PC-3 (cell line): ENCODE results near the gene CACHD1. TPM values are rescaled to one million over a fixed set of nuclear protein-coding genes. Genes with fewer than 3 reads are reported as not detected.

ENCODE experiments used
- ATAC-seq: fragments of 200-7000 bp; cut with Tn5 transposase; 2 replicates; pipeline ENCODE4 v1.9.1; 2020; ENCODE audit warnings: mild to moderate bottlenecking, moderate library complexity
- BruUV-seq: library from RNA; stranded (reverse); fragments of 400-500 nt; replicated peaks from 2 replicates; lab custom pipeline; 2021; lab: Mats Ljungman, UMichigan
- CTCF ChIA-PET: fragments of 300-600 bp; sonication (Branson Sonifier 250); formaldehyde crosslinking; loops from one replicate; lab custom pipeline; 2022; ENCODE audit warnings: antibody characterized with exemption; lab: Charles Lee
- POLR2A ChIA-PET: fragments of 300-600 bp; sonication (Branson Sonifier 250); formaldehyde crosslinking; loops from one replicate; lab custom pipeline; 2022; ENCODE audit warnings: antibody characterized with exemption; ENCODE audit not compliant: unreplicated experiment; lab: Charles Lee
- DNase-seq: peaks from one replicate; pipeline ENCODE4 v3.0.0-alpha.2; 2015
- H2AFZ ChIP-seq: fragments of 300-600 bp; sonication (generic); 2 replicates; pipeline ENCODE4 v1.6.0; 2016; ENCODE audit warnings: antibody characterized with exemption, low read length
- H3F3A ChIP-seq: fragments of 300-600 bp; sonication (generic); one replicate; pipeline ENCODE4 v1.6.0; 2017; ENCODE audit warnings: antibody characterized with exemption, low read length, control low read depth, mild to moderate bottlenecking; ENCODE audit not compliant: unreplicated experiment
- H3K27ac ChIP-seq: fragments of 300-600 bp; sonication (generic); 2 replicates; pipeline ENCODE4 v1.5.1; 2016; ENCODE audit warnings: mild to moderate bottlenecking, low read length
- H3K27me3 ChIP-seq: fragments of 300-600 bp; sonication (generic); 2 replicates; pipeline ENCODE4 v1.6.1; 2016; ENCODE audit warnings: low read length, mixed read lengths
- H3K36me3 ChIP-seq: fragments of 300-600 bp; sonication (generic); 2 replicates; pipeline ENCODE4 v1.6.1; 2016; ENCODE audit warnings: low read depth, mixed run types, low read length, mixed read lengths
- H3K4me1 ChIP-seq: fragments of 300-600 bp; sonication (generic); 2 replicates; pipeline ENCODE4 v1.5.1; 2016; ENCODE audit warnings: low read length; ENCODE audit not compliant: insufficient read depth
- H3K4me2 ChIP-seq: fragments of 300-600 bp; sonication (generic); 2 replicates; pipeline ENCODE4 v1.6.0; 2016; ENCODE audit warnings: low read length
- H3K4me3 ChIP-seq: fragments of 300-600 bp; sonication (generic); 2 replicates; pipeline ENCODE4 v1.5.1; 2016; ENCODE audit warnings: mild to moderate bottlenecking, low read length, mixed read lengths
- H3K79me2 ChIP-seq: fragments of 300-600 bp; sonication (generic); 2 replicates; pipeline ENCODE4 v1.6.1; 2017; ENCODE audit warnings: low read length, mixed read lengths
- H3K9ac ChIP-seq: fragments of 300-600 bp; sonication (generic); 2 replicates; pipeline ENCODE4 v1.6.0; 2016; ENCODE audit warnings: mild to moderate bottlenecking, low read length
- H3K9me2 ChIP-seq: fragments of 300-600 bp; sonication (generic); replicated peaks from 2 replicates; pipeline ENCODE4 v1.6.1; 2016; ENCODE audit warnings: mixed run types, low read length, mixed read lengths
- H3K9me3 ChIP-seq: fragments of 300-600 bp; sonication (generic); 2 replicates; pipeline ENCODE4 v1.6.1; 2016; ENCODE audit warnings: low read length, mixed read lengths
- H4K20me1 ChIP-seq: fragments of 300-600 bp; sonication (generic); 2 replicates; pipeline ENCODE4 v1.6.1; 2016; ENCODE audit warnings: low read length, mixed read lengths
- CTCF ChIP-seq: fragments of 300-600 bp; sonication (generic); conservative IDR thresholded peaks from 2 replicates; pipeline ENCODE4 v1.5.1; 2017; ENCODE audit warnings: antibody characterized with exemption, low read depth, mild to moderate bottlenecking, low read length
- EZH2 ChIP-seq: fragments of 300-600 bp; sonication (generic); IDR thresholded peaks from one replicate; pipeline ENCODE4 v1.6.1; 2017; ENCODE audit warnings: antibody characterized with exemption, mild to moderate bottlenecking, low read length; ENCODE audit not compliant: unreplicated experiment
- EZH2phosphoT487 ChIP-seq: fragments of 300-600 bp; sonication (generic); IDR thresholded peaks from 2 replicates; pipeline ENCODE4 v1.6.1; 2018; ENCODE audit warnings: mild to moderate bottlenecking, antibody characterized with exemption, low read length, borderline replicate concordance
- intact Hi-C: fragments of 100-400 bp; cut with micrococcal nuclease; formaldehyde crosslinking; loops from 2 replicates; pipeline ENCODE4 v1.9.0; 2023
- total RNA-seq: library from RNA; depleted of rRNA; stranded (reverse); fragments of >200 nt; gene quantifications from 2 replicates; pipeline ENCODE4 v1.2.3, GENCODE V29; 2014

The CACHD1 gene
- total RNA-seq, 1 experiment from 2014 or later = 6.6 TPM

DNA sequence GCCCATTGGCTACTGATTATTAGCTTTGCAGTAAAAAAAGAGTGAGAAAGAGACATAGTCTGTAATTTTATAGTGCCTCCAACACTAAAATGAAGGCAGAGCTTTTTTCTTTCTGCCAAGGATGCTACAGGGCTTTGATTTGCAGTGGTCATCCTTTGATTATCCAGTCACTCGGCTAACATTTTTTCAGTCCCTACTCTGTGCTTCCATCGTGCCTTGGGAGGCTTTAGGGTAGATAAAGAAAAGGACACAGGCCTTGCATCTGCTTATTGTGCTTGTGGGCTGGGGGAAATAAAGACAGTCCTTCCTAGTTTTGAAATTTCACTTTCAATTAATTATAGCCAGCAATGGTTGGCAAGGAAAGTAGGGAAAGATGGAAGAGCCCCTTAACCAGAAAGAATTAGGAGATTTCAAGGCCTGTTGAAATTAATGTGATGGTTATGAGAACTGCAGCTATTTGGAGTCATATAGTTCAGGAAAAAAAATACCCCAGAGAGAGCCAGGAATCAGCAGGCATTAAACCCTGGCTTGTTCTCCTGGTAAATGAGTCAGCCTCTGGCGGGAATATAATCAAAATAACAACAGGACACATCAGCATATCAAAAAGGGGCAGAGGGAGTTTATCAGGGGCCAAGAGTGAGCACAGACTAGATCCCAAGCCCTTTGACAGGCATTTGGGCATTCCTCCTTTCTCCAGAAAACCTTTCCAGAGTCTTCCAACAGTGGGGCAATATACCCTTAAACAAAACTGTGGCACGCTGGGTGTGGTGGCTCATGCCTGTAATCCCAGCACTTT, 27.4 kb downstream of the CACHD1 start:
- Histone ChIP-seq H4K20me1 (no peaks in the 10 kb centered on the region), H3F3A (no peaks in the 10 kb centered on the region), H3K36me3 (no peaks in the 10 kb centered on the region), H3K79me2 (no peaks in the 10 kb centered on the region), H3K4me2 (no peak overlapping the region), H2AFZ (no peak overlapping the region), H3K27ac (no peak overlapping the region), H3K9me2 (no peaks in the 10 kb centered on the region), H3K4me3 (no peak overlapping the region), H3K4me1 (peaks cover 10% of the 10 kb centered on the region), H3K9ac (no peak overlapping the region), H3K27me3 (no peaks in the 10 kb centered on the region), H3K9me3 (no peaks in the 10 kb centered on the region)
- CTCF ChIA-PET = interaction anchor here (0.6 kb wide), 1 partner anchor 22 kb away, joined by 3 read pairs; no protein-coding TSS in a partner anchor
- POLR2A ChIA-PET = no interaction called here
- ATAC-seq (no peak), DNase-seq (no peak)
- TF ChIP-seq EZH2phosphoT487 (no peak), CTCF (no peak), EZH2 (no peak)
- intact Hi-C loops = no loop called here
- BruUV-seq = no TSS peak

- BruUV-seq = no TSS peak
- Histone ChIP-seq H3K79me2 (no peaks in the 10 kb centered on the region), H2AFZ (no peak overlapping the region), H3K27ac (no peak overlapping the region), H4K20me1 (no peaks in the 10 kb centered on the region), H3K4me3 (no peak overlapping the region), H3K9me2 (no peaks in the 10 kb centered on the region), H3K4me1 (peaks cover 10% of the 10 kb centered on the region), H3F3A (no peaks in the 10 kb centered on the region), H3K9me3 (no peaks in the 10 kb centered on the region), H3K9ac (no peak overlapping the region), H3K27me3 (no peaks in the 10 kb centered on the region), H3K4me2 (no peak overlapping the region), H3K36me3 (no peaks in the 10 kb centered on the region)
- TF ChIP-seq CTCF (no peak), EZH2phosphoT487 (no peak), EZH2 (no peak)
- ChIA-PET CTCF (no interaction called here), POLR2A (interaction anchor here (0.5 kb wide), 1 partner anchor 24 kb away, joined by 6 read pairs; no protein-coding TSS in a partner anchor)
- DNase-seq (no peak), ATAC-seq (no peak)
- intact Hi-C loops = no loop called here
Observed at GRCh38 chr1:64498325-64498724, 28.4 kb downstream of the CACHD1 start.

- DNase-seq (no peak), ATAC-seq (no peak)
- H3K9ac ChIP-seq = no peak overlapping the region
- no peak overlapping the region for H3K4me2 ChIP-seq
- no peaks in the 10 kb centered on the region for H3K36me3 ChIP-seq
- no TSS peak for BruUV-seq
- H4K20me1 ChIP-seq = no peaks in the 10 kb centered on the region
- ChIA-PET POLR2A (no interaction called here), CTCF (no interaction called here)
- no peak overlapping the region for H3K4me3 ChIP-seq
- H3K27ac ChIP-seq = no peak overlapping the region
- no peaks in the 10 kb centered on the region for H3F3A ChIP-seq
- no peak for TF ChIP-seq EZH2
- no peak for TF ChIP-seq CTCF
- no peak for TF ChIP-seq EZH2phosphoT487
- no peaks in the 10 kb centered on the region for H3K27me3 ChIP-seq
- no peaks in the 10 kb centered on the region for H3K9me3 ChIP-seq
- H3K79me2 ChIP-seq = no peaks in the 10 kb centered on the region
- intact Hi-C loops = no loop called here
- no peaks in the 10 kb centered on the region for H3K9me2 ChIP-seq
- H3K4me1 ChIP-seq = peaks cover 10% of the 10 kb centered on the region
- no peak overlapping the region for H2AFZ ChIP-seq
Observed at GRCh38 chr1:64499011-64499410, 29.1 kb downstream of the CACHD1 start.
